GM23338 (cell line): Measurements from ENCODE around the gene AVPR2. TPM values are rescaled to one million over a fixed set of nuclear protein-coding genes. Genes with fewer than 3 reads are reported as not detected.

ENCODE experiments used
- ATAC-seq: fragments of 200-7000 bp; cut with Tn5 transposase; 3 replicates; pipeline ENCODE4 v1.9.1; 2020
- DNase-seq: peaks from one replicate; pipeline ENCODE4 v3.0.0-alpha.2; 2015; ENCODE audit warnings: low spot score
- H2AFZ ChIP-seq: fragments of 200-600 bp; sonication (generic); 2 replicates; pipeline ENCODE4 v1.8.0; 2016; ENCODE audit warnings: antibody characterized with exemption, mild to moderate bottlenecking, moderate library complexity
- H3F3A ChIP-seq: fragments of 200-600 bp; sonication (generic); replicated peaks from 2 replicates; pipeline ENCODE4 v1.8.0; 2017; ENCODE audit warnings: antibody characterized with exemption, mixed run types, low read depth
- H3K27ac ChIP-seq: fragments of 200-600 bp; sonication (generic); 2 replicates; pipeline ENCODE4 v1.6.1; 2016; ENCODE audit warnings: low read depth
- H3K27me3 ChIP-seq: fragments of 200-600 bp; sonication (generic); 2 replicates; pipeline ENCODE4 v1.8.0; 2016; ENCODE audit warnings: mild to moderate bottlenecking, mixed run types, moderate library complexity; ENCODE audit not compliant: insufficient read depth
- H3K36me3 ChIP-seq: fragments of 200-600 bp; sonication (generic); 2 replicates; pipeline ENCODE4 v1.8.0; 2016; ENCODE audit warnings: mild to moderate bottlenecking; ENCODE audit not compliant: insufficient read depth
- H3K4me1 ChIP-seq: fragments of 200-600 bp; sonication (generic); 2 replicates; pipeline ENCODE4 v1.8.0; 2016; ENCODE audit warnings: mild to moderate bottlenecking, moderate library complexity; ENCODE audit not compliant: insufficient read depth
- H3K4me2 ChIP-seq: fragments of 200-600 bp; sonication (generic); 2 replicates; pipeline ENCODE4 v1.7.1; 2017; ENCODE audit warnings: mixed run types
- H3K4me3 ChIP-seq: fragments of 200-600 bp; sonication (generic); 2 replicates; pipeline ENCODE4 v1.6.1; 2016; ENCODE audit warnings: mixed run types
- H3K79me2 ChIP-seq: fragments of 200-600 bp; sonication (generic); replicated peaks from 2 replicates; pipeline ENCODE4 v1.8.0; 2017; ENCODE audit warnings: mild to moderate bottlenecking; ENCODE audit not compliant: insufficient read depth
- H3K9me2 ChIP-seq: fragments of 200-600 bp; sonication (generic); 2 replicates; pipeline ENCODE4 v1.8.0; 2017; ENCODE audit not compliant: insufficient read depth
- H4K20me1 ChIP-seq: fragments of 200-600 bp; sonication (generic); replicated peaks from 2 replicates; pipeline ENCODE4 v1.8.0; 2017; ENCODE audit warnings: mild to moderate bottlenecking; ENCODE audit not compliant: insufficient read depth
- H3K27ac Mint-ChIP-seq: 2 replicates; pipeline ENCODE4 v1.8.0; 2020; ENCODE audit warnings: inconsistent platforms, mild to moderate bottlenecking, moderate library complexity, mixed read lengths
- H3K27me3 Mint-ChIP-seq: 3 replicates; pipeline ENCODE4 v1.8.0; 2022; ENCODE audit warnings: low read depth, mild to moderate bottlenecking, moderate library complexity, mixed read lengths, inconsistent platforms; ENCODE audit not compliant: insufficient read depth, poor library complexity
- H3K36me3 Mint-ChIP-seq: 3 replicates; pipeline ENCODE4 v1.8.0; 2021; ENCODE audit warnings: low read depth, mild to moderate bottlenecking, inconsistent platforms, moderate library complexity, mixed read lengths
- H3K4me1 Mint-ChIP-seq: 3 replicates; pipeline ENCODE4 v1.8.0; 2020; ENCODE audit warnings: mild to moderate bottlenecking, inconsistent platforms, mixed read lengths
- H3K4me3 Mint-ChIP-seq: 3 replicates; pipeline ENCODE4 v1.8.0; 2021; ENCODE audit warnings: moderate library complexity, mild to moderate bottlenecking, inconsistent platforms, mixed read lengths
- H3K9me3 Mint-ChIP-seq: 3 replicates; pipeline ENCODE4 v1.8.0; 2020; ENCODE audit warnings: moderate library complexity, mild to moderate bottlenecking, inconsistent platforms, mixed read lengths
- CREB1 ChIP-seq: fragments of 250-450 bp; sonication (Bioruptor Pico); IDR thresholded peaks from 2 replicates; pipeline ENCODE4 v1.5.0; 2020; ENCODE audit warnings: low read depth, mild to moderate bottlenecking, moderate library complexity
- ETS1 ChIP-seq: IDR thresholded peaks from 2 replicates; pipeline ENCODE4 v1.6.1; 2016; ENCODE audit warnings: antibody characterized with exemption
- EZH2 ChIP-seq: fragments of 200-600 bp; sonication (generic); IDR thresholded peaks from one replicate; pipeline ENCODE4 v1.8.0; 2017; ENCODE audit warnings: antibody characterized with exemption, mild to moderate bottlenecking, low read depth; ENCODE audit not compliant: unreplicated experiment
- EZH2phosphoT487 ChIP-seq: fragments of 200-600 bp; sonication (generic); IDR thresholded peaks from one replicate; pipeline ENCODE4 v1.8.1; 2018; ENCODE audit warnings: antibody characterized with exemption; ENCODE audit not compliant: unreplicated experiment
- JUNB ChIP-seq: IDR thresholded peaks from one replicate; pipeline ENCODE4 v1.6.1; 2016; ENCODE audit warnings: antibody characterized with exemption; ENCODE audit not compliant: unreplicated experiment
- NANOG ChIP-seq: IDR thresholded peaks from 2 replicates; pipeline ENCODE4 v1.6.1; 2016; ENCODE audit warnings: antibody characterized with exemption, borderline replicate concordance
- POLR2AphosphoS5 ChIP-seq: IDR thresholded peaks from 2 replicates; pipeline ENCODE4 v1.6.1; 2016; ENCODE audit warnings: antibody characterized with exemption, low read depth
- REST ChIP-seq: IDR thresholded peaks from one replicate; pipeline ENCODE4 v1.6.1; 2018; ENCODE audit warnings: antibody characterized with exemption; ENCODE audit not compliant: unreplicated experiment
- STAT1 ChIP-seq: IDR thresholded peaks from one replicate; pipeline ENCODE4 v1.6.1; 2016; ENCODE audit warnings: antibody characterized with exemption; ENCODE audit not compliant: unreplicated experiment
- ZNF114 ChIP-seq: fragments of 250-450 bp; sonication (Bioruptor Pico); IDR thresholded peaks from 2 replicates; pipeline ENCODE4 v1.5.0; 2020; ENCODE audit warnings: mild to moderate bottlenecking, moderate library complexity
- ZNF331 ChIP-seq: fragments of 250-450 bp; sonication (Bioruptor Pico); IDR thresholded peaks from 2 replicates; pipeline ENCODE4 v1.5.0; 2020; ENCODE audit warnings: low read depth, mild to moderate bottlenecking, moderate library complexity
- ZNF462 ChIP-seq: fragments of 250-450 bp; sonication (Bioruptor Pico); IDR thresholded peaks from 2 replicates; pipeline ENCODE4 v1.5.0; 2020; ENCODE audit warnings: mild to moderate bottlenecking, moderate library complexity
- polyA plus RNA-seq: library from polyadenylated mRNA; unstranded; fragments of >200 nt; fragmentation: Nextera tagmentation; extraction: Ambion mirVana; gene quantifications from 2 replicates; pipeline ENCODE4 v1.2.1, GENCODE V29; 2016
- total RNA-seq: library from RNA; depleted of rRNA; stranded (reverse); fragments of >200 nt; shearing (Covaris generic); gene quantifications from 2 replicates; pipeline ENCODE4 v1.2.3, GENCODE V29; 2014

Gene AVPR2
- total and polyA plus RNA-seq, 2 experiments from 2014 or later, result not detected

- peaks cover 27% of the 10 kb centered on the region; the same call in 1 of the 2 replicates for H3K4me1 ChIP-seq
Measured at GRCh38 chrX:153878345-153878744, 26.1 kb upstream of the AVPR2 start.

More at GRCh38 chrX:153878345-153878744, 26.1 kb upstream of the AVPR2 start:
- Histone ChIP-seq H2AFZ (no peak overlapping the region), H3F3A (no peaks in the 10 kb centered on the region), H3K9me2 (no peaks in the 10 kb centered on the region), H3K79me2 (no peaks in the 10 kb centered on the region), H3K4me3 (peak overlapping the region; percentile 54), H4K20me1 (no peaks in the 10 kb centered on the region), H3K4me2 (peak overlapping the region; percentile 80), H3K27ac (no peak overlapping the region), H3K27me3 (no peaks in the 10 kb centered on the region), H3K36me3 (no peaks in the 10 kb centered on the region)
- H3K4me3 Mint-ChIP-seq, result peak overlapping the region; percentile 66; the same call in 2 of the 3 replicates
- no peak for DNase-seq
- no peaks in the 10 kb centered on the region; the same call in 2 of the 3 replicates for H3K36me3 Mint-ChIP-seq
- H3K27me3 Mint-ChIP-seq, result peaks cover 17% of the 10 kb centered on the region
- no peak for TF ChIP-seq EZH2phosphoT487
- no peak for TF ChIP-seq NANOG
- TF ChIP-seq EZH2, result no peak
- TF ChIP-seq ZNF331 (CRISPR knock-in tag), result no peak
- TF ChIP-seq ZNF462, result no peak
- no peak for TF ChIP-seq ETS1
- no peak for TF ChIP-seq REST
- no peak for TF ChIP-seq JUNB
- no peak for TF ChIP-seq STAT1
- TF ChIP-seq ZNF114, result no peak
- TF ChIP-seq POLR2AphosphoS5, result no peak
- TF ChIP-seq CREB1, result no peak
- no peak overlapping the region for H3K27ac Mint-ChIP-seq
- H3K4me1 Mint-ChIP-seq, result peaks cover 61% of the 10 kb centered on the region
- no peaks in the 10 kb centered on the region; the same call in 2 of the 3 replicates for H3K9me3 Mint-ChIP-seq
- no peak for ATAC-seq
